GM12878 (cell line): Measurements from ENCODE around the gene ITGAD. TPM values are rescaled to one million over a fixed set of nuclear protein-coding genes. Genes with fewer than 3 reads are reported as not detected.

Source experiments
- ATF2 ChIP-seq: IDR thresholded peaks from 2 replicates; pipeline ENCODE4 v1.6.1; 2012; ENCODE audit warnings: low read length, inconsistent platforms
- E4F1 ChIP-seq: fragments of 450-650 bp; IDR thresholded peaks from 2 replicates; pipeline ENCODE4 v1.6.1; 2018; ENCODE audit warnings: borderline replicate concordance, mild to moderate bottlenecking; ENCODE audit not compliant: partially characterized antibody
- ETV6 ChIP-seq, 2 experiments: fragments of 450-650 bp in 1 of 2; IDR thresholded peaks in 1 of 2; conservative IDR thresholded peaks in 1 of 2; 2 replicates each; pipeline ENCODE4 v1.6.1; 2014; ENCODE audit warnings: antibody characterized with exemption in 1 of 2, borderline replicate concordance in 1 of 2, low read depth in 1 of 2, mild to moderate bottlenecking in 1 of 2, moderate library complexity in 1 of 2
- EZH2 ChIP-seq: IDR thresholded peaks from 2 replicates; pipeline ENCODE4 v1.6.1; 2012; ENCODE audit warnings: low read depth, mild to moderate bottlenecking, control low read depth, inconsistent platforms, low read length, borderline replicate concordance; ENCODE audit not compliant: control insufficient read depth
- FOS ChIP-seq: IDR thresholded peaks from 3 replicates; pipeline ENCODE4 v1.6.1; 2011; ENCODE audit warnings: borderline replicate concordance; ENCODE audit not compliant: insufficient read length; ENCODE audit errors: extremely low read depth
- LARP7 ChIP-seq: fragments of 450-650 bp; IDR thresholded peaks from 2 replicates; pipeline ENCODE4 v1.6.1; 2017; ENCODE audit warnings: mild to moderate bottlenecking
- ZBTB40 ChIP-seq: fragments of 450-650 bp; IDR thresholded peaks from 2 replicates; pipeline ENCODE4 v1.6.1; 2016; ENCODE audit warnings: mild to moderate bottlenecking, moderate library complexity, borderline replicate concordance
- ZNF622 ChIP-seq: fragments of 450-650 bp; IDR thresholded peaks from 2 replicates; pipeline ENCODE4 v1.6.1; 2017; ENCODE audit warnings: mild to moderate bottlenecking, inconsistent platforms
- polyA plus RNA-seq, 11 experiments: library from polyadenylated mRNA; depleted of rRNA in 4 of 11; unstranded in 6 of 11; stranded (reverse) in 5 of 11; fragments of >200 nt; fragmentation: Nextera tagmentation in 4 of 11; fragmentation: Illumina TruSeq in 1 of 11; extraction: Ambion mirVana in 4 of 11; extraction: Trizol in 1 of 11; gene quantifications; 1 replicate in 1 of 11; 2 replicates in 10 of 11; pipeline versions ENCODE4 v1.2.1 to v1.2.3, GENCODE V29; 2011 to 2016; ENCODE audit warnings: inconsistent platforms in 2 of 11, missing spikeins in 2 of 11, low read depth in 1 of 11
- total RNA-seq, 4 experiments: library from RNA; depleted of rRNA in 3 of 4; stranded (reverse); fragments of >200 nt in 3 of 4; fragmentation: Illumina TruSeq in 1 of 4; extraction: Trizol in 1 of 4; gene quantifications; 2 replicates each; pipeline versions ENCODE4 v1.2.1 to v1.2.3, GENCODE V29; 2013 to 2021
- TF ChIP-seq, protein P1 (sequence below): IDR thresholded peaks from 2 replicates; pipeline ENCODE4 v1.6.1; 2012; ENCODE audit warnings: improper control_type of control experiment, low read depth, low read length; ENCODE audit not compliant: insufficient replicate concordance
- TF ChIP-seq, protein P2 (sequence below): IDR thresholded peaks from 2 replicates; pipeline ENCODE4 v1.6.1; 2012; ENCODE audit warnings: mild to moderate bottlenecking, low read depth, low read length

Gene ITGAD
- total and polyA plus RNA-seq, 10 of the 15 experiments (the other 5 are each of a cell fraction or from before 2014, with no cell fraction given): 0.29 to 4.0 (median 1.2) TPM

- TF ChIP-seq, protein P1, sequence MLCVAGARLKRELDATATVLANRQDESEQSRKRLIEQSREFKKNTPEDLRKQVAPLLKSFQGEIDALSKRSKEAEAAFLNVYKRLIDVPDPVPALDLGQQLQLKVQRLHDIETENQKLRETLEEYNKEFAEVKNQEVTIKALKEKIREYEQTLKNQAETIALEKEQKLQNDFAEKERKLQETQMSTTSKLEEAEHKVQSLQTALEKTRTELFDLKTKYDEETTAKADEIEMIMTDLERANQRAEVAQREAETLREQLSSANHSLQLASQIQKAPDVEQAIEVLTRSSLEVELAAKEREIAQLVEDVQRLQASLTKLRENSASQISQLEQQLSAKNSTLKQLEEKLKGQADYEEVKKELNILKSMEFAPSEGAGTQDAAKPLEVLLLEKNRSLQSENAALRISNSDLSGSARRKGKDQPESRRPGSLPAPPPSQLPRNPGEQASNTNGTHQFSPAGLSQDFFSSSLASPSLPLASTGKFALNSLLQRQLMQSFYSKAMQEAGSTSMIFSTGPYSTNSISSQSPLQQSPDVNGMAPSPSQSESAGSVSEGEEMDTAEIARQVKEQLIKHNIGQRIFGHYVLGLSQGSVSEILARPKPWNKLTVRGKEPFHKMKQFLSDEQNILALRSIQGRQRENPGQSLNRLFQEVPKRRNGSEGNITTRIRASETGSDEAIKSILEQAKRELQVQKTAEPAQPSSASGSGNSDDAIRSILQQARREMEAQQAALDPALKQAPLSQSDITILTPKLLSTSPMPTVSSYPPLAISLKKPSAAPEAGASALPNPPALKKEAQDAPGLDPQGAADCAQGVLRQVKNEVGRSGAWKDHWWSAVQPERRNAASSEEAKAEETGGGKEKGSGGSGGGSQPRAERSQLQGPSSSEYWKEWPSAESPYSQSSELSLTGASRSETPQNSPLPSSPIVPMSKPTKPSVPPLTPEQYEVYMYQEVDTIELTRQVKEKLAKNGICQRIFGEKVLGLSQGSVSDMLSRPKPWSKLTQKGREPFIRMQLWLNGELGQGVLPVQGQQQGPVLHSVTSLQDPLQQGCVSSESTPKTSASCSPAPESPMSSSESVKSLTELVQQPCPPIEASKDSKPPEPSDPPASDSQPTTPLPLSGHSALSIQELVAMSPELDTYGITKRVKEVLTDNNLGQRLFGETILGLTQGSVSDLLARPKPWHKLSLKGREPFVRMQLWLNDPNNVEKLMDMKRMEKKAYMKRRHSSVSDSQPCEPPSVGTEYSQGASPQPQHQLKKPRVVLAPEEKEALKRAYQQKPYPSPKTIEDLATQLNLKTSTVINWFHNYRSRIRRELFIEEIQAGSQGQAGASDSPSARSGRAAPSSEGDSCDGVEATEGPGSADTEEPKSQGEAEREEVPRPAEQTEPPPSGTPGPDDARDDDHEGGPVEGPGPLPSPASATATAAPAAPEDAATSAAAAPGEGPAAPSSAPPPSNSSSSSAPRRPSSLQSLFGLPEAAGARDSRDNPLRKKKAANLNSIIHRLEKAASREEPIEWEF: peak; percentile 30
- TF ChIP-seq, protein P2, sequence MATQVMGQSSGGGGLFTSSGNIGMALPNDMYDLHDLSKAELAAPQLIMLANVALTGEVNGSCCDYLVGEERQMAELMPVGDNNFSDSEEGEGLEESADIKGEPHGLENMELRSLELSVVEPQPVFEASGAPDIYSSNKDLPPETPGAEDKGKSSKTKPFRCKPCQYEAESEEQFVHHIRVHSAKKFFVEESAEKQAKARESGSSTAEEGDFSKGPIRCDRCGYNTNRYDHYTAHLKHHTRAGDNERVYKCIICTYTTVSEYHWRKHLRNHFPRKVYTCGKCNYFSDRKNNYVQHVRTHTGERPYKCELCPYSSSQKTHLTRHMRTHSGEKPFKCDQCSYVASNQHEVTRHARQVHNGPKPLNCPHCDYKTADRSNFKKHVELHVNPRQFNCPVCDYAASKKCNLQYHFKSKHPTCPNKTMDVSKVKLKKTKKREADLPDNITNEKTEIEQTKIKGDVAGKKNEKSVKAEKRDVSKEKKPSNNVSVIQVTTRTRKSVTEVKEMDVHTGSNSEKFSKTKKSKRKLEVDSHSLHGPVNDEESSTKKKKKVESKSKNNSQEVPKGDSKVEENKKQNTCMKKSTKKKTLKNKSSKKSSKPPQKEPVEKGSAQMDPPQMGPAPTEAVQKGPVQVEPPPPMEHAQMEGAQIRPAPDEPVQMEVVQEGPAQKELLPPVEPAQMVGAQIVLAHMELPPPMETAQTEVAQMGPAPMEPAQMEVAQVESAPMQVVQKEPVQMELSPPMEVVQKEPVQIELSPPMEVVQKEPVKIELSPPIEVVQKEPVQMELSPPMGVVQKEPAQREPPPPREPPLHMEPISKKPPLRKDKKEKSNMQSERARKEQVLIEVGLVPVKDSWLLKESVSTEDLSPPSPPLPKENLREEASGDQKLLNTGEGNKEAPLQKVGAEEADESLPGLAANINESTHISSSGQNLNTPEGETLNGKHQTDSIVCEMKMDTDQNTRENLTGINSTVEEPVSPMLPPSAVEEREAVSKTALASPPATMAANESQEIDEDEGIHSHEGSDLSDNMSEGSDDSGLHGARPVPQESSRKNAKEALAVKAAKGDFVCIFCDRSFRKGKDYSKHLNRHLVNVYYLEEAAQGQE: no peak
- TF ChIP-seq EZH2: no peak
- TF ChIP-seq ETV6 (conservative IDR thresholded peaks at IDR 0.05 in 1 of 2, IDR thresholded peaks at IDR 0.05 in 1 of 2; ENCODE audit: borderline replicate concordance in 1 of 2, low read depth in 1 of 2): peak in 1 of 2 experiments; percentile 83; a peak in 2 of 4 replicates
- TF ChIP-seq LARP7: no peak
- TF ChIP-seq ZNF622: no peak
- no peak; the same call in 1 of the 2 replicates for TF ChIP-seq ATF2
- no peak for TF ChIP-seq FOS
- TF ChIP-seq ZBTB40: no peak
- no peak for TF ChIP-seq E4F1
Observed at GRCh38 chr16:31351246-31351941, 41.7 kb upstream of the ITGAD start (continued).
